ENCODE results near the gene RDH14. TPM values are rescaled to one million over a fixed set of nuclear protein-coding genes. Genes with fewer than 3 reads are reported as not detected.

The RDH14 gene
- total and polyA plus RNA-seq, 2 experiments from 2014 or later: 64.5 to 65.6 TPM

DNA sequence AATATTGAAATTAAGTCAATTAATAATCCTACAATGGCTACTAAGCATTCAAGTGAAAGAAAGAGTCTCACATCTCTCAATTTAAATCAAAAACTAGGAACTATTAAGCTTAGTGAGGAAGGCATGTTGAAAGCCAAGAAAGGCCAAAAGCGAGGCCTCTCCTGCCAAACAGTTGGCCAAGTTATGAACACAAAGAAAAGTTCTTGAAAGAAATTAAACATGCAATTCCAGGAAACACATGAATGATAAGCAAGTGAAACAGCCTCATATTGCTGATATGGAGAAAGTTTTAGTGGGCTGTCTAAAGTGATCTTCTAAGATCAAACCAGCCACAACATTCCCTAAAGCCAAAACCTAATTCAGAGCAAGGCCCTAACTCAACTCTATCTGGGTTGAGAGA, 11.8 kb downstream of the RDH14 start:
- H3K4me1 ChIP-seq (ENCODE audit: low read depth): peaks cover 12% of the 10 kb centered on the region
- DNase-seq (ENCODE audit: low read depth in 1 of 2, low spot score in 1 of 2): peak in 1 of 2 donors; percentile 51
- H3K4me3 ChIP-seq: no peak overlapping the region
- H3K36me3 ChIP-seq: peaks cover 3% of the 10 kb centered on the region
- H3K27ac ChIP-seq: no peak overlapping the region
- no peaks in the 10 kb centered on the region for H3K27me3 ChIP-seq
- TF ChIP-seq, protein P1, sequence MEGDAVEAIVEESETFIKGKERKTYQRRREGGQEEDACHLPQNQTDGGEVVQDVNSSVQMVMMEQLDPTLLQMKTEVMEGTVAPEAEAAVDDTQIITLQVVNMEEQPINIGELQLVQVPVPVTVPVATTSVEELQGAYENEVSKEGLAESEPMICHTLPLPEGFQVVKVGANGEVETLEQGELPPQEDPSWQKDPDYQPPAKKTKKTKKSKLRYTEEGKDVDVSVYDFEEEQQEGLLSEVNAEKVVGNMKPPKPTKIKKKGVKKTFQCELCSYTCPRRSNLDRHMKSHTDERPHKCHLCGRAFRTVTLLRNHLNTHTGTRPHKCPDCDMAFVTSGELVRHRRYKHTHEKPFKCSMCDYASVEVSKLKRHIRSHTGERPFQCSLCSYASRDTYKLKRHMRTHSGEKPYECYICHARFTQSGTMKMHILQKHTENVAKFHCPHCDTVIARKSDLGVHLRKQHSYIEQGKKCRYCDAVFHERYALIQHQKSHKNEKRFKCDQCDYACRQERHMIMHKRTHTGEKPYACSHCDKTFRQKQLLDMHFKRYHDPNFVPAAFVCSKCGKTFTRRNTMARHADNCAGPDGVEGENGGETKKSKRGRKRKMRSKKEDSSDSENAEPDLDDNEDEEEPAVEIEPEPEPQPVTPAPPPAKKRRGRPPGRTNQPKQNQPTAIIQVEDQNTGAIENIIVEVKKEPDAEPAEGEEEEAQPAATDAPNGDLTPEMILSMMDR (IDR thresholded peaks at IDR 0.05; ENCODE audit: low read depth, low read length): no peak
- H3K9me3 ChIP-seq (ENCODE audit: low read depth): no peaks in the 10 kb centered on the region

DNA sequence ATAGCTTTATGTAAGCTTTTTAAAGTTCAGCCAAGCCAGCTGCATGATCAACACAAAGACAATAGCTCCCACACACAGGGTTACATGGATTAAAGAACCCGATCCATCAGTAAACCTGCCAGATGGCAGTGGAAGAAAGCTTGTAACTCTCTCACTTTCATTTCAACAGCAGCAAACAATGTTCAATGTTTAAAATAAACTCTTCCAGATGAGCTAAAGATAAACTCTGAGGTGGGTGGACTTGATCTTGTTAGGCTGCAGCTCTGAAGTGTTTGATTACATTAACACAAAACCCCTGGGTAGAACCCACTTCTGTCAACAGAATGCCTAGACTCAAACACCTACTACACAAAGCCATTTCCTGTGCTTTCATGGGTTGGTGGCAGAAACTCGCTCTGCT, 13.9 kb downstream of the RDH14 start:
- TF ChIP-seq, protein P1 (IDR thresholded peaks at IDR 0.05; ENCODE audit: low read depth, low read length): no peak
- Histone ChIP-seq H3K27me3 (no peaks in the 10 kb centered on the region), H3K4me1 (ENCODE audit: low read depth) (peaks cover 12% of the 10 kb centered on the region), H3K4me3 (no peak overlapping the region), H3K36me3 (no peaks in the 10 kb centered on the region), H3K27ac (no peak overlapping the region), H3K9me3 (ENCODE audit: low read depth) (no peaks in the 10 kb centered on the region)
- DNase-seq (ENCODE audit: low read depth in 1 of 2, low spot score in 1 of 2): peak in 1 of 2 donors; percentile 6

DNA sequence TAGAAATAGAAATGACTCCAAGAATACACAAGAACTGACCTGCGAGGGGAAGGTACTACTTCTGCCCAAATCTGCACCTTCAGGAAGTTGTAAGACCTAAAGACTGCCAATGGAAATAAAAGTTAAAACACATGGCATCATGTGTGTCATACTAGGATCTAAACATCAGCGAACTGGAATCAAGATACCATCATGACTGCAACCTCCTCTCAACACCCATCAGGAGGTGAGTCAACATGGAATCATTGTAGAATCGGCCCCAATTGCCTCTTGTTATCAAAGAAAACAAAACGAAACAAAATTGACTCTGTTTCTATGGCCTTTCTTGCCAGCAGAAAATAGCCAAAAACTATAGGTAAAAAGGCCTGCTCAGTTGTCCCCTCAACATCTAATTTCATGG, 15.1 kb downstream of the RDH14 start:
- no peaks in the 10 kb centered on the region for H3K27me3 ChIP-seq
- peaks cover 12% of the 10 kb centered on the region for H3K4me1 ChIP-seq (ENCODE audit: low read depth)
- TF ChIP-seq, protein P1 (IDR thresholded peaks at IDR 0.05; ENCODE audit: low read depth, low read length): no peak
- H3K36me3 ChIP-seq: no peaks in the 10 kb centered on the region
- no peak for DNase-seq (ENCODE audit: low read depth in 1 of 2, low spot score in 1 of 2)
- no peak overlapping the region for H3K4me3 ChIP-seq
- H3K9me3 ChIP-seq (ENCODE audit: low read depth): no peaks in the 10 kb centered on the region
- H3K27ac ChIP-seq: no peak overlapping the region

DNA sequence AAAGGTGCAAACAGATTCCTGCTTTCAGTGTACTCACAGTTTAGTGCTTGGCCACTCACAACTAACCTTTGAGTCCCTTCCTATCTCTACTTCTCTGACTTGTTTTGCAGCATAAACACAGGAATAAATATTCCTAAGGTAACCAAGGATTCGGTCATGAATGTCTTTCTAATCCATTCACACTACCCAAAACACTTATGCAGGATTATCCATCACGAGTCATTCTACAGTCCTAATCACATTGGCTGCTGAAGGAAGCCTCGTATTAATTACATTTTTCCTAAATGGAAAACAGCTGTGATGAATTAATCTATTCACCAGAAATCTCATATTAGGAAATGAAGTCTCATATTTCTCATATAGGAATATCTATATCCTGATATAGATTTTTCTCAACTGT, 16.3 kb downstream of the RDH14 start:
- no peak overlapping the region for H3K4me3 ChIP-seq
- H3K36me3 ChIP-seq: no peaks in the 10 kb centered on the region
- no peaks in the 10 kb centered on the region for H3K27me3 ChIP-seq
- DNase-seq (ENCODE audit: low read depth in 1 of 2, low spot score in 1 of 2): no peak
- TF ChIP-seq, protein P1 (IDR thresholded peaks at IDR 0.05; ENCODE audit: low read depth, low read length): no peak
- no peak overlapping the region for H3K27ac ChIP-seq
- H3K4me1 ChIP-seq (ENCODE audit: low read depth): peaks cover 12% of the 10 kb centered on the region
- no peaks in the 10 kb centered on the region for H3K9me3 ChIP-seq (ENCODE audit: low read depth)

DNA sequence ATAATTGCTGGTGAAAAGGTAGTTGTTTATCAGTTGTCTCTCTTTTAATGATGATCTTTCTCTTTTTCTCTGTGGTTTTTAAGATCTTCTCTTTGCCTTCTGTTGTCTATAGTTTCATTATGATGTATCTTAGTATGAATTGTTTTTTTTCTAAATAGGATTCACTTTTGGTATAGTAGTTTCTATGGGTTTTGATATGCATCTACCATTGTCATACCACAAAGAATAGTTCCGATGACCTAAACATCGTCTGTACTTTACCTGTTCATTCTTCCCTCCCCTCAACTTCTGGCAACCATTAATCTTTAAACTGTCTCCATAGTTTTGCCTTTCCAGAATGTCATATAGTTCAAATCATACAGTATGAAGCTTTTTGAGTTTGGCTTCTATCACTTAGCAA, 19.6 kb downstream of the RDH14 start:
- H3K4me1 ChIP-seq (ENCODE audit: low read depth): no peaks in the 10 kb centered on the region
- TF ChIP-seq, protein P1 (IDR thresholded peaks at IDR 0.05; ENCODE audit: low read depth, low read length): no peak
- H3K27me3 ChIP-seq: no peaks in the 10 kb centered on the region
- no peak overlapping the region for H3K27ac ChIP-seq
- no peak overlapping the region for H3K4me3 ChIP-seq
- H3K9me3 ChIP-seq (ENCODE audit: low read depth): no peaks in the 10 kb centered on the region
- no peaks in the 10 kb centered on the region for H3K36me3 ChIP-seq
- DNase-seq (ENCODE audit: low read depth in 1 of 2, low spot score in 1 of 2): no peak

DNA sequence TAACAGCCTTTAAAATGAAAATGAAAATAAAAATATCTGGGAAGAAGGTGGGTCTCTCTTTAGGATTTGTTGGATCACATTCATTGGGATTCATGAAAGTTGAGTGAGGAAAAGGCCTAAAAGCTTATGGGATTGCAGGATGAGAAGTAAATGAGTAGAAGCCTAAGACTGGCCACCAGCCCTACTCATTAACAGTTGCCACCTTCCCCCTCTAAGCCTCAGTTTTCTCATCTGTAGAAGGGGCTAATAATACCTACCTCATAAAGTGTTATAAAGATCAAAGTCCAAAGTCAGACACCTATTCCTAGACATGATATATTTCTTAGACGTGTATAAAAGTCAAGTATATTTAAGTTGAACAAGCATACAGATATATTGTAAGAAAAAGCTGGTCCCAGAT, 23.8 kb downstream of the RDH14 start:
- Histone ChIP-seq H3K36me3 (no peaks in the 10 kb centered on the region), H3K27ac (no peak overlapping the region), H3K4me3 (no peak overlapping the region), H3K9me3 (ENCODE audit: low read depth) (no peaks in the 10 kb centered on the region), H3K4me1 (ENCODE audit: low read depth) (no peaks in the 10 kb centered on the region), H3K27me3 (no peaks in the 10 kb centered on the region)
- DNase-seq (ENCODE audit: low read depth in 1 of 2, low spot score in 1 of 2): no peak
- TF ChIP-seq, protein P1 (IDR thresholded peaks at IDR 0.05; ENCODE audit: low read depth, low read length): no peak

Measured in cardiac muscle cell (in vitro differentiated cells and primary cell).